ENCODE data around the gene RIMS1.
"Not testable (repeated sequence)": the region's sequence is repeated elsewhere in the genome, so short reads cannot be mapped to it uniquely, and the experiment has no call there.

Gene RIMS1

GRCh38 chr6:72324591-72324990 is 438.2 kb downstream of the RIMS1 start:
- H3K27ac ChIP-seq (ENCODE audit: low read depth, low read length): no peak overlapping the region
- H3K4me1 ChIP-seq (ENCODE audit: control insufficient read depth, insufficient read depth, low read length): no peaks in the 10 kb centered on the region
- no peak overlapping the region for H3K9ac ChIP-seq (ENCODE audit: low read length)
- H3K36me3 ChIP-seq (ENCODE audit: control insufficient read depth, insufficient read depth, low read length): no peaks in the 10 kb centered on the region
- H3K4me3 ChIP-seq (ENCODE audit: low read length): no peak overlapping the region
- no peaks in the 10 kb centered on the region for H3K27me3 ChIP-seq (ENCODE audit: control insufficient read depth, insufficient read depth, low read length)

GRCh38 chr6:72328775-72329174 is 442.4 kb downstream of the RIMS1 start:
- no peaks in the 10 kb centered on the region for H3K27me3 ChIP-seq (ENCODE audit: control insufficient read depth, insufficient read depth, low read length)
- H3K4me3 ChIP-seq (ENCODE audit: low read length): no peak overlapping the region
- H3K27ac ChIP-seq (ENCODE audit: low read depth, low read length): no peak overlapping the region
- H3K36me3 ChIP-seq (ENCODE audit: control insufficient read depth, insufficient read depth, low read length): no peaks in the 10 kb centered on the region
- H3K4me1 ChIP-seq (ENCODE audit: control insufficient read depth, insufficient read depth, low read length): no peaks in the 10 kb centered on the region
- H3K9ac ChIP-seq (ENCODE audit: low read length): no peak overlapping the region

- not testable (repeated sequence) for H3K27me3 ChIP-seq (ENCODE audit: control insufficient read depth, insufficient read depth, low read length); H3K9ac ChIP-seq (ENCODE audit: low read length); H3K36me3 ChIP-seq (ENCODE audit: control insufficient read depth, insufficient read depth, low read length); H3K4me1 ChIP-seq (ENCODE audit: control insufficient read depth, insufficient read depth, low read length); H3K27ac ChIP-seq (ENCODE audit: low read depth, low read length); H3K4me3 ChIP-seq (ENCODE audit: low read length)
These were observed 448.9 kb downstream of the RIMS1 start for GRCh38 chr6:72335203-72335602.

- H3K9ac ChIP-seq (ENCODE audit: low read length): no peak overlapping the region
- H3K4me3 ChIP-seq (ENCODE audit: low read length): no peak overlapping the region
- no peaks in the 10 kb centered on the region for H3K27me3 ChIP-seq (ENCODE audit: control insufficient read depth, insufficient read depth, low read length)
- H3K36me3 ChIP-seq (ENCODE audit: control insufficient read depth, insufficient read depth, low read length): no peaks in the 10 kb centered on the region
- no peaks in the 10 kb centered on the region for H3K4me1 ChIP-seq (ENCODE audit: control insufficient read depth, insufficient read depth, low read length)
- no peak overlapping the region for H3K27ac ChIP-seq (ENCODE audit: low read depth, low read length)
These were observed 462.6 kb downstream of the RIMS1 start for GRCh38 chr6:72348926-72349325.

- H3K4me3 ChIP-seq (ENCODE audit: low read length): no peak overlapping the region
- H3K9ac ChIP-seq (ENCODE audit: low read length): no peak overlapping the region
- H3K27ac ChIP-seq (ENCODE audit: low read depth, low read length): no peak overlapping the region
- H3K36me3 ChIP-seq (ENCODE audit: control insufficient read depth, insufficient read depth, low read length): no peaks in the 10 kb centered on the region
- no peaks in the 10 kb centered on the region for H3K27me3 ChIP-seq (ENCODE audit: control insufficient read depth, insufficient read depth, low read length)
- no peaks in the 10 kb centered on the region for H3K4me1 ChIP-seq (ENCODE audit: control insufficient read depth, insufficient read depth, low read length)
These were observed 464.0 kb downstream of the RIMS1 start for GRCh38 chr6:72350296-72350881.

GRCh38 chr6:72363844-72364740 is 477.7 kb downstream of the RIMS1 start:
- Histone ChIP-seq H3K4me3 (ENCODE audit: low read length) (no peak overlapping the region), H3K27ac (ENCODE audit: low read depth, low read length) (no peak overlapping the region), H3K9ac (ENCODE audit: low read length) (no peak overlapping the region), H3K4me1 (ENCODE audit: control insufficient read depth, insufficient read depth, low read length) (no peaks in the 10 kb centered on the region), H3K36me3 (ENCODE audit: control insufficient read depth, insufficient read depth, low read length) (no peaks in the 10 kb centered on the region), H3K27me3 (ENCODE audit: control insufficient read depth, insufficient read depth, low read length) (no peaks in the 10 kb centered on the region)

GRCh38 chr6:72365773-72366172 is 479.4 kb downstream of the RIMS1 start:
- no peak overlapping the region for H3K4me3 ChIP-seq (ENCODE audit: low read length)
- no peak overlapping the region for H3K27ac ChIP-seq (ENCODE audit: low read depth, low read length)
- H3K27me3 ChIP-seq (ENCODE audit: control insufficient read depth, insufficient read depth, low read length): no peaks in the 10 kb centered on the region
- no peaks in the 10 kb centered on the region for H3K4me1 ChIP-seq (ENCODE audit: control insufficient read depth, insufficient read depth, low read length)
- no peaks in the 10 kb centered on the region for H3K36me3 ChIP-seq (ENCODE audit: control insufficient read depth, insufficient read depth, low read length)
- H3K9ac ChIP-seq (ENCODE audit: low read length): no peak overlapping the region

- H3K27ac ChIP-seq (ENCODE audit: low read depth, low read length): no peak overlapping the region
- H3K9ac ChIP-seq (ENCODE audit: low read length): no peak overlapping the region
- no peaks in the 10 kb centered on the region for H3K4me1 ChIP-seq (ENCODE audit: control insufficient read depth, insufficient read depth, low read length)
- H3K36me3 ChIP-seq (ENCODE audit: control insufficient read depth, insufficient read depth, low read length): no peaks in the 10 kb centered on the region
- no peak overlapping the region for H3K4me3 ChIP-seq (ENCODE audit: low read length)
- no peaks in the 10 kb centered on the region for H3K27me3 ChIP-seq (ENCODE audit: control insufficient read depth, insufficient read depth, low read length)
These were observed 481.1 kb downstream of the RIMS1 start for GRCh38 chr6:72367439-72367838.

- Histone ChIP-seq H3K27me3 (ENCODE audit: control insufficient read depth, insufficient read depth, low read length) (no peaks in the 10 kb centered on the region), H3K9ac (ENCODE audit: low read length) (no peak overlapping the region), H3K4me1 (ENCODE audit: control insufficient read depth, insufficient read depth, low read length) (no peaks in the 10 kb centered on the region), H3K4me3 (ENCODE audit: low read length) (no peak overlapping the region), H3K27ac (ENCODE audit: low read depth, low read length) (no peak overlapping the region), H3K36me3 (ENCODE audit: control insufficient read depth, insufficient read depth, low read length) (no peaks in the 10 kb centered on the region)
These were observed 485.1 kb downstream of the RIMS1 start for GRCh38 chr6:72371473-72371872.

- Histone ChIP-seq H3K4me3 (ENCODE audit: low read length) (no peak overlapping the region), H3K27me3 (ENCODE audit: control insufficient read depth, insufficient read depth, low read length) (no peaks in the 10 kb centered on the region), H3K9ac (ENCODE audit: low read length) (no peak overlapping the region), H3K4me1 (ENCODE audit: control insufficient read depth, insufficient read depth, low read length) (no peaks in the 10 kb centered on the region), H3K36me3 (ENCODE audit: control insufficient read depth, insufficient read depth, low read length) (no peaks in the 10 kb centered on the region), H3K27ac (ENCODE audit: low read depth, low read length) (no peak overlapping the region)
These were observed 487.8 kb downstream of the RIMS1 start for GRCh38 chr6:72374172-72374571.

GRCh38 chr6:72374857-72375256 is 488.5 kb downstream of the RIMS1 start:
- Histone ChIP-seq H3K36me3 (ENCODE audit: control insufficient read depth, insufficient read depth, low read length) (no peaks in the 10 kb centered on the region), H3K4me3 (ENCODE audit: low read length) (no peak overlapping the region), H3K4me1 (ENCODE audit: control insufficient read depth, insufficient read depth, low read length) (no peaks in the 10 kb centered on the region), H3K27me3 (ENCODE audit: control insufficient read depth, insufficient read depth, low read length) (no peaks in the 10 kb centered on the region), H3K27ac (ENCODE audit: low read depth, low read length) (no peak overlapping the region), H3K9ac (ENCODE audit: low read length) (no peak overlapping the region)

- H3K27me3 ChIP-seq (ENCODE audit: control insufficient read depth, insufficient read depth, low read length): no peaks in the 10 kb centered on the region
- no peaks in the 10 kb centered on the region for H3K4me1 ChIP-seq (ENCODE audit: control insufficient read depth, insufficient read depth, low read length)
- no peak overlapping the region for H3K9ac ChIP-seq (ENCODE audit: low read length)
- no peaks in the 10 kb centered on the region for H3K36me3 ChIP-seq (ENCODE audit: control insufficient read depth, insufficient read depth, low read length)
- no peak overlapping the region for H3K4me3 ChIP-seq (ENCODE audit: low read length)
- no peak overlapping the region for H3K27ac ChIP-seq (ENCODE audit: low read depth, low read length)
These were observed 490.4 kb downstream of the RIMS1 start for GRCh38 chr6:72376736-72377135.

GRCh38 chr6:72381076-72381475 is 494.7 kb downstream of the RIMS1 start:
- Histone ChIP-seq H3K4me1 (ENCODE audit: control insufficient read depth, insufficient read depth, low read length) (no peaks in the 10 kb centered on the region), H3K36me3 (ENCODE audit: control insufficient read depth, insufficient read depth, low read length) (no peaks in the 10 kb centered on the region), H3K27ac (ENCODE audit: low read depth, low read length) (no peak overlapping the region), H3K27me3 (ENCODE audit: control insufficient read depth, insufficient read depth, low read length) (no peaks in the 10 kb centered on the region), H3K4me3 (ENCODE audit: low read length) (no peak overlapping the region), H3K9ac (ENCODE audit: low read length) (no peak overlapping the region)
